GM23248 (cell line): Measurements from ENCODE around the gene BOLA1.

Source experiments
- EZH2 ChIP-seq: fragments of 200-600 bp; sonication (generic); IDR thresholded peaks from 2 replicates; pipeline ENCODE4 v1.6.1; 2018; ENCODE audit warnings: antibody characterized with exemption, mild to moderate bottlenecking; ENCODE audit not compliant: insufficient read depth, poor library complexity, severe bottlenecking
- EZH2phosphoT487 ChIP-seq: fragments of 200-600 bp; sonication (generic); IDR thresholded peaks from 2 replicates; pipeline ENCODE4 v1.6.1; 2018; ENCODE audit warnings: antibody characterized with exemption, moderate library complexity, mild to moderate bottlenecking, low read depth; ENCODE audit not compliant: insufficient read depth

DNA sequence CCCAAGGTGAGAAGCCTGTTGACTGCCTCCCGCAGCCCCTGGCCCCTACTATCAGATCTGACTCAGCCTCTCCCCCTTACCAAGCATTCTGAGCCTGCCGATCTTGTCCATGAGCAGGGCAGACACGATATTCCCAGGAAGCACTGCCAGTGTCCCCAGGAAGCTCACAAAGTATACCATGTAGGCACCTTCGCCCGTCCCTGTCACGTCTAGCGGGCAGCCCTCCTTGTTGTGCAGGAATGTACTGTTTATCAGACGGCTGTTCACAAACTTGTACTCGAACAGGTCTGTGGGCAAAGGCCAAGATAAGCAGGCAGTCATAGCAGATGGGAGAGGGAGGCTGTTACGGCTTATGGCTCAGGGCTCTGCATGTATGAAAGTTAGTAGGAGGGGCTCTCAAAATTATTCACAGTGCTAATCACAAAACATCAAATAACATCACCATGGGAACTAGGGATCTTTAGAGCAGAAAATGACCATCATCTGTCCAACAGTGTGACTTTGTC, 7.3 kb downstream of the BOLA1 start:
- TF ChIP-seq EZH2phosphoT487 (no peak), EZH2 (no peak)
